K562 (cell line): ENCODE results near the gene GPR37L1. TPM values are rescaled to one million over a fixed set of nuclear protein-coding genes. Genes with fewer than 3 reads are reported as not detected.

ENCODE experiments used
- ATAC-seq: fragments of 200-7000 bp; cut with Tn5 transposase; 3 replicates; pipeline ENCODE4 v1.9.1; 2020; ENCODE audit warnings: moderate library complexity
- Bru-seq: library from RNA; stranded (reverse); fragments of 400-500 nt; gene quantifications from one replicate; lab custom pipeline; 2021; lab: Mats Ljungman, UMichigan
- BruChase-seq, 2 experiments: library from RNA; stranded (reverse); fragments of 400-500 nt; gene quantifications; one replicate each; lab custom pipeline; 2021; lab: Mats Ljungman, UMichigan
- BruUV-seq: library from RNA; stranded (reverse); fragments of 400-500 nt; replicated peaks from 2 replicates; lab custom pipeline; 2021; lab: Mats Ljungman, UMichigan
- CTCF ChIA-PET: fragments of 300-600 bp; formaldehyde crosslinking; extraction: SDS; loops from one replicate; lab custom pipeline; 2021; ENCODE audit warnings: low intra/inter-chr PET ratio; lab: Yijun Ruan, JAX
- POLR2A ChIA-PET: fragments of 300-600, 350-650 bp; sonication (Branson Sonifier 250); formaldehyde crosslinking; extraction: SDS; loops from one replicate; lab custom pipeline; 2021; ENCODE audit warnings: antibody characterized with exemption, inconsistent platforms; lab: Yijun Ruan, JAX
- DNase-seq, 4 experiments: peaks; one replicate each; pipeline versions ENCODE4 v3.0.0 to v3.0.0-alpha.2; 2011 to 2018; ENCODE audit warnings: low spot score in 3 of 4, mixed read lengths in 3 of 4; ENCODE audit errors: extremely low read depth in 1 of 4
- FAIRE-seq: peaks from 2 replicates; lab custom pipeline; 2011; peaks lifted over from hg19 to GRCh38; lab: Jason Lieb, UNC
- H2AFZ ChIP-seq: 2 replicates; pipeline ENCODE4 v1.6.0; 2011; ENCODE audit warnings: low read depth, low read length, control low read depth, inconsistent platforms
- H3K27ac ChIP-seq: fragments of 200-600 bp; 3 replicates; pipeline ENCODE4 v1.8.0; 2011; ENCODE audit warnings: low read depth, mild to moderate bottlenecking, control low read depth, inconsistent platforms, low read length, moderate library complexity, mixed read lengths; ENCODE audit errors: extremely low read depth
- H3K27me3 ChIP-seq, 2 experiments: fragments of 300-600 bp in 1 of 2; 2 replicates in 1 of 2; 3 replicates in 1 of 2; pipeline versions ENCODE4 v1.6.0 to v1.8.0; 2011; ENCODE audit warnings: inconsistent platforms in 2 of 2, low read length in 2 of 2, mild to moderate bottlenecking in 1 of 2, mixed read lengths in 1 of 2, moderate library complexity in 1 of 2; ENCODE audit not compliant: control insufficient read depth in 2 of 2, insufficient read depth in 2 of 2
- H3K36me3 ChIP-seq: fragments of 300-600 bp; 3 replicates; pipeline ENCODE4 v1.8.0; 2011; ENCODE audit warnings: mild to moderate bottlenecking, low read length, inconsistent platforms; ENCODE audit not compliant: control insufficient read depth, insufficient read depth
- H3K4me1 ChIP-seq, 2 experiments: fragments of 200-600 bp in 1 of 2; replicated peaks in 1 of 2; 2 replicates in 1 of 2; 3 replicates in 1 of 2; pipeline versions ENCODE4 v1.5.1 to v1.8.0; 2011; ENCODE audit warnings: inconsistent platforms in 2 of 2, low read length in 2 of 2, mild to moderate bottlenecking in 1 of 2, mixed read lengths in 1 of 2, moderate library complexity in 1 of 2; ENCODE audit not compliant: control insufficient read depth in 2 of 2, insufficient read depth in 2 of 2
- H3K4me2 ChIP-seq: 2 replicates; pipeline ENCODE4 v1.6.1; 2011; ENCODE audit warnings: low read length, control low read depth, inconsistent platforms, mixed read lengths; ENCODE audit not compliant: insufficient read depth
- H3K4me3 ChIP-seq: fragments of 200-600 bp; sonication (generic), shearing (Covaris generic); 2 replicates; pipeline ENCODE4 v1.5.1; 2016; ENCODE audit warnings: control low read depth, inconsistent platforms
- H3K79me2 ChIP-seq: fragments of 200-600 bp; 3 replicates; pipeline ENCODE4 v1.8.0; 2011; ENCODE audit warnings: low read length, inconsistent platforms; ENCODE audit not compliant: control insufficient read depth, insufficient read depth
- H3K9ac ChIP-seq, 2 experiments: 2 replicates each; pipeline versions ENCODE4 v1.6.0 to v1.6.1; 2011; ENCODE audit warnings: low read depth in 2 of 2, low read length in 2 of 2, control low read depth in 1 of 2, inconsistent platforms in 1 of 2, mild to moderate bottlenecking in 1 of 2, mixed read lengths in 1 of 2; ENCODE audit not compliant: insufficient read depth in 1 of 2
- H3K9me1 ChIP-seq: one replicate; pipeline ENCODE4 v1.6.0; 2011; ENCODE audit warnings: inconsistent platforms, mild to moderate bottlenecking, low read length, moderate library complexity; ENCODE audit not compliant: control insufficient read depth, insufficient read depth
- H3K9me3 ChIP-seq: replicated peaks from 2 replicates; pipeline ENCODE4 v1.5.1; 2011; ENCODE audit warnings: low read depth, low read length, inconsistent platforms; ENCODE audit not compliant: control insufficient read depth, insufficient read depth
- H4K20me1 ChIP-seq: replicated peaks from 2 replicates; pipeline ENCODE4 v1.6.1; 2011; ENCODE audit warnings: low read length, inconsistent platforms, mixed read lengths; ENCODE audit not compliant: control insufficient read depth, insufficient read depth
- BHLHE40 ChIP-seq: IDR thresholded peaks from 2 replicates; pipeline ENCODE4 v1.6.1; 2011; ENCODE audit warnings: low read length, improper control_type of control experiment
- CHD4 ChIP-seq: fragments of 200-600 bp; sonication (generic); IDR thresholded peaks from 3 replicates; pipeline ENCODE4 v1.6.1; 2012; ENCODE audit warnings: low read depth, mild to moderate bottlenecking, mixed read lengths, low read length, inconsistent platforms; ENCODE audit not compliant: insufficient read depth, insufficient replicate concordance, poor library complexity, severe bottlenecking
- CREB1 ChIP-seq, 2 experiments: sonication (generic) in 1 of 2; formaldehyde crosslinking in 1 of 2; IDR thresholded peaks; 2 replicates each; pipeline versions ENCODE4 v1.6.1 to v1.8.0; 2012 to 2022; ENCODE audit warnings: inconsistent platforms in 1 of 2, mild to moderate bottlenecking in 1 of 2, missing genetic modification reagents in 1 of 2, moderate library complexity in 1 of 2
- CTCF ChIP-seq, 3 experiments: IDR thresholded peaks in 2 of 3; conservative IDR thresholded peaks in 1 of 3; 2 replicates each; pipeline ENCODE4 v1.5.1; 2011 to 2012; ENCODE audit warnings: low read length in 3 of 3, mild to moderate bottlenecking in 3 of 3, control low read depth in 2 of 3, improper control_type of control experiment in 1 of 3, inconsistent platforms in 1 of 3, low read depth in 1 of 3, mixed read lengths in 1 of 3, moderate library complexity in 1 of 3; ENCODE audit not compliant: insufficient read depth in 2 of 3
- E2F6 ChIP-seq, 2 experiments: IDR thresholded peaks; 2 replicates each; pipeline ENCODE4 v1.6.1; 2011; ENCODE audit warnings: borderline replicate concordance in 1 of 2, control low read depth in 1 of 2, low read depth in 1 of 2, low read length in 1 of 2, mild to moderate bottlenecking in 1 of 2, mixed read lengths in 1 of 2, moderate library complexity in 1 of 2; ENCODE audit not compliant: insufficient read depth in 1 of 2, insufficient read length in 1 of 2, poor library complexity in 1 of 2, severe bottlenecking in 1 of 2; ENCODE audit errors: extremely low read depth in 1 of 2
- GTF2E2 ChIP-seq: fragments of 200-800 bp; sonication (Bioruptor generic); IDR thresholded peaks from 2 replicates; pipeline ENCODE4 v1.6.1; 2016; ENCODE audit warnings: missing genetic modification characterization, missing compliant biosample characterization
- L3MBTL2 ChIP-seq: fragments of 450-650 bp; IDR thresholded peaks from 2 replicates; pipeline ENCODE4 v1.6.1; 2016; ENCODE audit warnings: mild to moderate bottlenecking, moderate library complexity
- MTA3 ChIP-seq: fragments of 450-650 bp; formaldehyde crosslinking; IDR thresholded peaks from 2 replicates; pipeline ENCODE4 v1.6.1; 2017; ENCODE audit warnings: mild to moderate bottlenecking, borderline replicate concordance
- RCOR1 ChIP-seq, 2 experiments: IDR thresholded peaks; 2 replicates each; pipeline ENCODE4 v1.6.1; 2012; ENCODE audit warnings: low read depth in 2 of 2, low read length in 2 of 2, borderline replicate concordance in 1 of 2, improper control_type of control experiment in 1 of 2
- ZBTB1 ChIP-seq: sonication (generic); formaldehyde crosslinking; IDR thresholded peaks from 2 replicates; pipeline ENCODE4 v1.8.1; 2023; ENCODE audit warnings: missing genetic modification reagents, low read depth, mild to moderate bottlenecking, borderline replicate concordance
- ZNF384 ChIP-seq: IDR thresholded peaks from 2 replicates; pipeline ENCODE4 v1.6.1; 2012; ENCODE audit warnings: low read depth, low read length, improper control_type of control experiment
- WGBS: fragments of 100-300 bp; shearing (Covaris generic); methylation state at CpG from one replicate; pipeline ENCODE4 v1.1.6; 2016; ENCODE audit warnings: low coverage, mixed read lengths; ENCODE audit not compliant: insufficient coverage; ENCODE audit errors: missing lambda C conversion rate; 5-methylcytosine and 5-hydroxymethylcytosine counted together
- in situ Hi-C: fragments of 300-500 bp; cut with MboI; formaldehyde crosslinking; loops from 4 replicates; pipeline ENCODE4 v1.15.0; 2018; ENCODE audit warnings: inconsistent platforms, mixed read lengths
- intact Hi-C: fragments of 100-400 bp; cut with micrococcal nuclease; formaldehyde crosslinking; loops from 2 replicates; pipeline ENCODE4 v1.14.2; 2022
- long read RNA-seq, 3 experiments: library from polyadenylated mRNA in 2 of 3; library from RNA in 1 of 3; unstranded in 2 of 3; stranded (forward) in 1 of 3; transcript quantifications; one replicate each; pipeline ENCODE4 v2.0.0, GENCODE V29; 2019 to 2022
- polyA minus RNA-seq, 3 experiments: library from RNA; depleted of rRNA, polyadenylated mRNA; stranded (reverse); fragments of >200 nt; gene quantifications; 2 replicates each; pipeline ENCODE4 v1.2.3, GENCODE V29; 2011
- polyA plus RNA-seq, 8 experiments: library from polyadenylated mRNA; depleted of rRNA in 4 of 8; stranded (reverse) in 5 of 8; unstranded in 3 of 8; fragments of >200 nt; fragmentation: Nextera tagmentation in 2 of 8; fragmentation: Illumina TruSeq in 1 of 8; extraction: Ambion mirVana in 2 of 8; extraction: Trizol in 1 of 8; gene quantifications; 2 replicates each; pipeline versions ENCODE4 v1.2.1 to v1.2.3, GENCODE V29; 2011 to 2014; ENCODE audit warnings: inconsistent platforms in 1 of 8, missing spikeins in 1 of 8
- total RNA-seq, 7 experiments: library from RNA; depleted of rRNA in 6 of 7; stranded (reverse); fragments of >200 nt in 6 of 7; fragmentation: Illumina TruSeq in 2 of 7; extraction: Trizol in 2 of 7; gene quantifications; 2 replicates each; pipeline versions ENCODE4 v1.2.1 to v1.2.3, GENCODE V29; 2011 to 2021; ENCODE audit warnings: low replicate concordance in 1 of 7

GPR37L1 gene
- total RNA-seq (2011; cell fraction: chromatin; rRNA removed; ENCODE audit: low replicate concordance): not detected in 2 replicates
- total RNA-seq (2011; cell fraction: nucleolus; rRNA removed): under 0.01 TPM in 2 replicates
- total RNA-seq (2011; cell fraction: nucleoplasm; rRNA removed): not detected in 2 replicates
- not detected in 2 replicates for total RNA-seq (2014; rRNA removed)
- total RNA-seq (2014; rRNA removed; fragmentation: Illumina TruSeq; extraction: Trizol): not detected in 2 replicates
- total RNA-seq (2015; rRNA removed; fragmentation: Illumina TruSeq; extraction: Trizol): not detected in 2 replicates
- total RNA-seq (2021): not detected in 2 replicates
- 0.01 TPM in 1 of 2 replicates, not detected in the other for polyA plus RNA-seq (2011; rRNA removed)
- polyA plus RNA-seq (2011; cell fraction: cytosol; rRNA removed): 0.01 TPM in 1 of 2 replicates, not detected in the other
- 0.01 TPM in 1 of 2 replicates, not detected in the other for polyA plus RNA-seq (2011; cell fraction: nucleus; rRNA removed)
- 0.07 TPM in 2 replicates for polyA plus RNA-seq (2012)
- polyA plus RNA-seq (2014; fragmentation: Illumina TruSeq; extraction: Trizol): not detected in 2 replicates
- not detected for polyA plus RNA-seq (2014; fragmentation: Nextera tagmentation; extraction: Ambion mirVana)
- polyA plus RNA-seq (2014; rRNA removed): not detected in 2 replicates
- polyA minus RNA-seq (2011; rRNA and poly(A)+ RNA removed): not detected in 2 replicates
- not detected in 2 replicates for polyA minus RNA-seq (2011; cell fraction: cytosol; rRNA and poly(A)+ RNA removed)
- not detected in 2 replicates for polyA minus RNA-seq (2011; cell fraction: nucleus; rRNA and poly(A)+ RNA removed)
- Bru-seq, nascent RNA: not detected
- not detected for BruChase-seq, experiment 1, labeled RNA remaining after a 2-hour chase
- percentile 5 among the genes with signal in this experiment for BruChase-seq, experiment 2, labeled RNA remaining after a 6-hour chase
- long read RNA-seq, experiment 1: 0 reads
- long read RNA-seq, experiment 2: 0 reads
- long read RNA-seq, experiment 3: 0 reads

GRCh38 chr1:202122639-202123335, at the start of gene GPR37L1:
Gene GPR37L1 (plus strand): TSS chr1:202122917. CDS start chr1:202122964, 47 bp downstream.
- H3K9ac ChIP-seq: 0 out of 4 replicates have a peak within 1 kb of the TSS, but pooled peaks of 1 of the 2 experiments have one; percentile 30
- H3K9me3 ChIP-seq: no peaks in the 10 kb centered on the region
- H3K9me1 ChIP-seq: no peaks in the 10 kb centered on the region
- no TSS peak for BruUV-seq
- no peak for FAIRE-seq
- no peaks in the 10 kb centered on the region for H3K36me3 ChIP-seq
- H3K4me1 ChIP-seq: peaks cover 9 to 17% of the 10 kb centered on the region in 2 experiments; a peak in 4 of 5 replicates
- POLR2A ChIA-PET: interaction anchor here (0.5 to 2.5 kb wide), 7 partner anchors 9 to 258 kb away, joined by 3 to 9 read pairs (median 4); no protein-coding TSS in a partner anchor
- in situ Hi-C loops (loop anchor here (5.0 kb wide), 2 partner anchors 120 to 230 kb away; no protein-coding TSS in a partner anchor), intact Hi-C loops (loop anchor here (1.0 kb wide), 1 partner anchor 13 kb away; no protein-coding TSS in a partner anchor)
- H3K4me3 ChIP-seq: no peak within 1 kb of the TSS
- H3K4me2 ChIP-seq: no peak within 1 kb of the TSS
- WGBS: 10% methylated on average over 19 of the region's 19 CpGs
- CTCF ChIA-PET: interaction anchor here (1.0 to 1.6 kb wide), 3 partner anchors 114 to 227 kb away, joined by 3 to 9 read pairs (median 3); partner anchors contain the start of gene ELF3
- H3K27ac ChIP-seq: no peak within 1 kb of the TSS
- peaks cover 13% of the 10 kb centered on the region; the same call in 1 of the 2 replicates for H4K20me1 ChIP-seq
- DNase-seq: peak; percentile 62 to 72 (median 66)
- no peak within 1 kb of the TSS for H2AFZ ChIP-seq
- H3K79me2 ChIP-seq: no peaks in the 10 kb centered on the region
- peak; percentile 80 for ATAC-seq
- H3K27me3 ChIP-seq: peaks cover 38 to 67% of the 10 kb centered on the region in 2 experiments
- 0 out of 2 replicates have a peak, but pooled peaks have one; percentile 9 for TF ChIP-seq ZNF384
- TF ChIP-seq CTCF (IDR thresholded peaks at IDR 0.05 in 2 of 3, conservative IDR thresholded peaks at IDR 0.05 in 1 of 3; ENCODE audit: insufficient read depth in 2 of 3, low read depth in 1 of 3, low read length in 3 of 3): peak; percentile 67 to 76 (median 70)
- 0 out of 2 replicates have a peak, but pooled peaks have one; percentile 14 for TF ChIP-seq BHLHE40
- peak; percentile 76 for TF ChIP-seq L3MBTL2
- peak in 1 of 2 experiments; percentile 41; a peak in 1 of 4 replicates for TF ChIP-seq RCOR1 (IDR thresholded peaks at IDR 0.05; ENCODE audit: borderline replicate concordance in 1 of 2, low read depth in 2 of 2, low read length in 2 of 2)
- TF ChIP-seq MTA3: no peak
- TF ChIP-seq ZBTB1 (CRISPR knock-in tag): no peak
- peak; percentile 15; the same call in 1 of the 2 replicates for TF ChIP-seq CREB1 (IDR thresholded peaks at IDR 0.05)
- no peak for TF ChIP-seq CREB1 (CRISPR knock-in tag; IDR thresholded peaks at IDR 0.05)
- TF ChIP-seq CHD4: no peak
- TF ChIP-seq GTF2E2 (tag): no peak
- TF ChIP-seq E2F6 (IDR thresholded peaks at IDR 0.05; ENCODE audit: borderline replicate concordance in 1 of 2, extremely low read depth in 1 of 2, insufficient read depth in 1 of 2, insufficient read length in 1 of 2, low read depth in 1 of 2, low read length in 1 of 2, poor library complexity in 1 of 2, severe bottlenecking in 1 of 2): peak; percentile 27 to 49
